GM21367 (cell line): Measurements from ENCODE around the gene SPECC1L.
A peak's percentile ranks its signal among the peaks of the same experiment; 100 is the strongest.

Source experiments
- ATAC-seq: cut with Tn5 transposase; IDR thresholded peaks from one replicate; pipeline ENCODE4 v1.9.1; 2021; ENCODE audit not compliant: unreplicated experiment

Gene SPECC1L

DNA sequence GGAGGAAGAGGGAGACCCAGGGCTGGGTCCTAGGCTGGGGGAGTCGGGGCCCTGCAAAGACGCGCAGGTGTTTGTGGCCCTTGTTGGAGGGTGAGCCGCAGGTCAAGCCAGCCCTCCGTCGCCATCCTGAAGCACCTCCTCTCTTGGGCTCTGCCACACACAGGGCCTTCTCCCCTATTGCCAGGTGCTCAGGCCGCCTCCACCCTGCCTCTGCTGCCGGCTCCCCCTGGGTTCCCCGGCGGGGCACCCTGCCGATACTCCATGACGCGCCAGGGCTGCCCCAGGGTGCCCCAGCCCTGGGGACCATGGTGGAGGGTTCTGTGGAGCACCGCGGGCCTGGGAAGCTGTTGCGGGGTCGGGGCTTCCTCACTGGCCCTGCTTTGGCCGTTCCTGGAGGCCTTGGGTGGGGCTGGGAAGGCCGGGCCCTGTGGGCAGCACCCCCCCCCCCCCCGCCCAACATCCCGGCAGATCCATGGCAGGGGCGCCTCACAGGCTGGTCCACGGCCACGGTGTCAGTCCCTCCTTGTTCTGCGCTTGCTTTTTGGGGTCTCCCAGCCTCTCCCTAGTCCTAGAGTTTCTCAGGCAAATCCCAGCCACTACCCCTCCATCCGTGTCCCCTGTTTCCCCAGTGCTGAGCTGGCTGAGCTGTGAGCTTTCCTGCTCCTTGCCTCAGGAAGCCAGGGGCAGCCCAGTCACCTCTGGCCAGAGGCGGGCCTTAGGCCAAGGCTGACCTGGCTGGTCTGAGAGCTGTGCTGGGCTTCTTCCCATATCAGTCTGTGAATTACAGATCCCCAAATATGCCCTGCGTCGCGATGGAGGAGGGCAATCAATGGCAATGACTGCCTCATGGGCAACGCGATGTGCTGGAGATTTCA lies 154.5 kb downstream of the SPECC1L start:
- ATAC-seq = no peak

DNA sequence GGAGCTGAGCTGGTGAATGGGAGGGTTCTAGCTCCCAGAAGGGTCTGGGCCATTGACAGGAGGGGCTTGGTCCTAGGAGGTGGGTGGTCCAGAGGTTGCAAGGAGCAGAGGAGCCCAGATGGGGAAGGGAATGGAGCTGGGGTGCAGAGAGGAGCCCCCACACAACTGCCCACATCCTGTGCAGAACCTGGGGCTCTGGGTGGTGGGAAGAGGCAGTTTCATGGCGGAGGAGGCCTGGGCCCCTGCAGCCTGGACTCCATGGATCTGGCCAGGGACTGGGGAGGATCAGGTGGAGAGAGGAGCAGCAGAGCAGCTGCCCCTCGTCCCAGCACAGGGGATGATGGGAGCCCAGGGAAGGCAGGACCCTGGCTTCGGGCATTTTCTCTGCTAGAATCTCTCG lies 155.8 kb downstream of the SPECC1L start:
- ATAC-seq = no peak

DNA sequence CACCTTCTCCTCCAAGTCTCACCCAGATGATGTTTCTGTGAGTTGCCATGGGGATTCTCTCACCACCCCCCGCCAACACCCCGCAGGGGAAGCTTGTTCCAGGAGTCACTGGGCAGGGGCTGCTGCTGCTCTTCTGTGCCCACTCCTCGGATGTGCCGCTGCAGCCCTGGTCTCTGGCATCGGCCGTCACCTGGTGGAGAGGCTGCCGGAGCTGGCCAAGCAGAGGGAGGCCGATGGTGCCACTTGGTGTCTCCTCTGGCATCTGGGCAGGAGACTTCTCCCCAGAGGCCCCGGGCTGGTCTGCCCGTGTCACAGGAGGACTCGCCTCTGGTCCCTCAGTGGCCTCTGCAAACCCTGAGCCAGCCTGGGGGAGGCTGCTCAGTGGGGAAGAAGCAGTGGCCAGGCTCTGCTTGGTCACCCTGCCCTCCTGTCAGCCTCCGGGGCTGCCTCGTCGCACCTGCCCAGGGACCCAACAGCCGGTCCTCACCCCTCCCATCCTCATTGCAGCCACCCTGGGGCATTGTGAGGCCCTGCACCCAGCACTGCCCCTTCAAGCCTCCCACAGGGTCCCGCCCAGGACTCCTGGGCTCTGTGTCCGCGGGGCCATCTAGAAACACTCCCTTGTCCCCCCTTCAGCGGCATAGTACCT lies 156.3 kb downstream of the SPECC1L start:
- no peak for ATAC-seq

GRCh38 chr22:24427500-24428164 lies 157.0 kb downstream of the SPECC1L start, which contains the start of gene ADORA2A:
Gene ADORA2A, plus strand, starts transcription at chr22:24427599. Its CDS starts 5,806 bp downstream, at chr22:24433405.
- no peak for ATAC-seq

- no peak for ATAC-seq
Observed at GRCh38 chr22:24428751-24429410, 158.2 kb downstream of the SPECC1L start.

DNA sequence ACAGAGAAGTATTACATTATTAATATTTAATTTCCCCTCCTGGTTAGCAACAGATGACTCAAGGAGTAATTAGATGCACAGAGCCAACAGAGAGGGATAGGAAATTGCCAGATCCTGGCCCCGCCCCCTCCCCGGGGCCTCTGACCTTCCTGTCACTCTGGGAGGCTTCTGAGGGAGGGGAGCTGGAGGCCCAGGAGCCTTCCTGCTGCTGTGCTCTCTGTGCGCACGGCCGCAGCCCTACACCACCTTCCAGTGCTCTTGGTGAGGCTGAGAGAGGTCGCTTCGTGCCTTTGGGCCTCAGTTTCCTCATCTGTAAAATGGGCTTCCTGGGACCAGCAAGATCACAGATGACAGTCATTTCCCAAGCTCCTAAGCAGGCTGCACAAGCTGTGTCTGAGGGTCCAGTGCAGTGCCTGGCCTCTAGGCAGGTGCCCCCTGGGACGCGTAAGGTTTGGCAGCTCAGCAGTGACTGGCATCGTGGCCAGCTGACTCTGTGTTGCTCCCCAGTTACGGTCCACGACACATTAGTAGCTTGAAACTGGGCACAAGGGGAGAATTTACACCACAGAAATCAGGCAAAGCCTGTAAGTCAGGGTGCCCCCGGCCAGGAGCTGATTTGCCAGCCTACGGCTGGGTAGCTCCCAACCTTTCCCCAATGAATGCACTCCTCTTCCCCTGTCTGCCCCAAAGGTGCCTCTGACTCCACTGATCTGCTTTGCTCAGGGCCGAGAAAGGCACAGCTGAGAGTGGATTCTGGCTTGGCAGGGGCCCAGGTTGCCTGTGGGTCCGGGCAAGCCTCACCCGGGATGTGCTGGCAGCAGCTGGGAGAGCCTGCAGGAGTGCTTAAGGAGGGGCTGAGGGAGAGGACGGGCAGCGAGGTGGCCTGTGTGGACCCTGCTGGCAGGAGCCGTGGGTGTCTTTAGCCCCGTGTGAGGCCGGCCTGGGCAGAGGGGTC lies 159.1 kb downstream of the SPECC1L start:
- no peak for ATAC-seq

DNA sequence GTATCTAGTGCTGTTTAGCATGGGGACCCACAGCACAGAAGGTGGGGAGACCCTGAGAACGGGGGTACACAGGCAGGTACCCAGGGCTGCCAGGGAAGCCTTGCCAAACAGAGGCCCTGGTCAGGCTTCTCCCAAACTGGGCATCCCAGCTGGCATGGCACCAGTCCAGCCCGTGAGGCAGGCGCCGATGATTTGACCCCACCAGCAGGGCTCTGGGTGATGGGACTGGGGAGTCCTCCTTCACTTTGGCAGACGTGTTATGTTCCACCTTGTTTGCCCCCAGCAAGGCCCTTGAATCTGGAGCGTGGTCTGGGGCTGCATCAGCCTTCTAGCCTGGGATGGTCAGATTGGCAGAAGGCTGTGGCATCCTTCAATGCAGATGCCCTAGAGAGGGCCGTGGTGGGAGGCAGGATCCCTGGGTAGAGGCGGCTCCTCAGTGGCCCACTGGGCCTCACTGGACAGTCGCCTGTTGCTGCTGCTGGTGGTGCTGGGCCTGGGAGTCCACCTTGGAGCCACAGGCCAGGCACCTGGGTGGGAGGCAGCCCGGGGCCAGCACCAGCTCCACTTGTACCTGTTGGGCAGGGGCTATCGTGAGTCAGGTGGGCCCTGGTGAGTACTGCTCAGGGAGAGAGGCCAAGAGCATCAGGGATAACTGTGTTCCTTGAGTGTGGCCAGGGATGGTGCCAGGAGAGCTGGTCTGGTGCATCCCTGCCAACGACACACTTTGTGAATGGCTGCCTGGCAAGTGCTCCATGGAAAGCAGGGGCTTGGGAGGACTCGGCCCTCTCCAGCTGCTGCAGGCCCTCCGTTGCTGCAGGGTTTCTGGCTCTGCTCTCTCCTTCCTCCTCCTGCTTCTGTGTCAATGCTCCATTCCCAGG lies 160.0 kb downstream of the SPECC1L start:
- ATAC-seq = no peak

DNA sequence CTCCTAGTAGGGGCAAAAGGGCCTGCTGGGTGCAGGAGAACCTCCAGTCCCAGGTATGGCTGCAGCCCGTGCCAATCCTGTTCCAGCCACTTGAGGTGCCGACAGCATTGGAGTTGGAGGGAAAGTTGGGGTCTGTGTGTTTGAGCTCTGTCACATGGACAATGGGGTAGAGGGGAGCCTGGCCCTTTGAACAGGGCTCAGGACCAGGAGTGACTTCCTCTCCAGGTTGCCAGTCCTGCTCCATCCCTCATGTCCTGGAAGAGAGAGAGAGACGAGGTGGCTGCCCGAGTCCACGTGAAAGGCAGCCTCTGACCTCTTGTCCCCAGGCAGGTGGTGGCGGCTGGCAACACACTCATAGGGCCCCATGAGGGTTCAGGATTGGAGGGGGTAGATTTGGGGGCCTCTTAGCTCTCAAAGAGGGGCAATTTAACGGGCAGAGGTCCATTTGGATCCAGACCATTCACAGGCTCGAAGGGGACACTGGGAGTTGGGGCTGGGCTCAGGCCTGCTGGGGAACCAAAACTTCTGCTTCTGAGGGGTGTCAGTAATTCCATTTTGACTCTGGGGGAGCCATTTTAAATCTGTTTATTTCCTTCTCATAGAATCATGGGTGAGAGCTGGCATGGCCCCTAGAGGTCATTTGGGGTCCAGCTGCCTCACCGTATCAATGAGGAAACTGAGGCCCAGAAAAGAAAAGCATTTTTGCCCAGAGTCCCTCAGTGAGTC lies 160.8 kb downstream of the SPECC1L start:
- no peak for ATAC-seq

GRCh38 chr22:24432059-24432853 lies 161.6 kb downstream of the SPECC1L start:
- no peak for ATAC-seq

DNA sequence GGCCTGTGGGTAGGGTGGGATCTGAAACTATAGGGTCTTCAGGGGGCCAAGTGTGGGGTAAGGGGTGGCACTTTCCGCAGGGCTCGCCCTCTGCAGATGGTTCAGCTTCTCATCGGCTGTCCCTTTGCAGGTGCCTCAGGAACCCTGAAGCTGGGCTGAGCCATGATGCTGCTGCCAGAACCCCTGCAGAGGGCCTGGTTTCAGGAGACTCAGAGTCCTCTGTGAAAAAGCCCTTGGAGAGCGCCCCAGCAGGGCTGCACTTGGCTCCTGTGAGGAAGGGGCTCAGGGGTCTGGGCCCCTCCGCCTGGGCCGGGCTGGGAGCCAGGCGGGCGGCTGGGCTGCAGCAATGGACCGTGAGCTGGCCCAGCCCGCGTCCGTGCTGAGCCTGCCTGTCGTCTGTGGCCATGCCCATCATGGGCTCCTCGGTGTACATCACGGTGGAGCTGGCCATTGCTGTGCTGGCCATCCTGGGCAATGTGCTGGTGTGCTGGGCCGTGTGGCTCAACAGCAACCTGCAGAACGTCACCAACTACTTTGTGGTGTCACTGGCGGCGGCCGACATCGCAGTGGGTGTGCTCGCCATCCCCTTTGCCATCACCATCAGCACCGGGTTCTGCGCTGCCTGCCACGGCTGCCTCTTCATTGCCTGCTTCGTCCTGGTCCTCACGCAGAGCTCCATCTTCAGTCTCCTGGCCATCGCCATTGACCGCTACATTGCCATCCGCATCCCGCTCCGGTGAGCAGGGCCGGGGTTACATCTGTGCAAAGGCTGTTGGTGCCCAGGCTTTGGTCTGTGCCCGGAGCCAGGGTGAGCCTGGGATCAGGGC lies 162.6 kb downstream of the SPECC1L start:
- no peak for ATAC-seq

DNA sequence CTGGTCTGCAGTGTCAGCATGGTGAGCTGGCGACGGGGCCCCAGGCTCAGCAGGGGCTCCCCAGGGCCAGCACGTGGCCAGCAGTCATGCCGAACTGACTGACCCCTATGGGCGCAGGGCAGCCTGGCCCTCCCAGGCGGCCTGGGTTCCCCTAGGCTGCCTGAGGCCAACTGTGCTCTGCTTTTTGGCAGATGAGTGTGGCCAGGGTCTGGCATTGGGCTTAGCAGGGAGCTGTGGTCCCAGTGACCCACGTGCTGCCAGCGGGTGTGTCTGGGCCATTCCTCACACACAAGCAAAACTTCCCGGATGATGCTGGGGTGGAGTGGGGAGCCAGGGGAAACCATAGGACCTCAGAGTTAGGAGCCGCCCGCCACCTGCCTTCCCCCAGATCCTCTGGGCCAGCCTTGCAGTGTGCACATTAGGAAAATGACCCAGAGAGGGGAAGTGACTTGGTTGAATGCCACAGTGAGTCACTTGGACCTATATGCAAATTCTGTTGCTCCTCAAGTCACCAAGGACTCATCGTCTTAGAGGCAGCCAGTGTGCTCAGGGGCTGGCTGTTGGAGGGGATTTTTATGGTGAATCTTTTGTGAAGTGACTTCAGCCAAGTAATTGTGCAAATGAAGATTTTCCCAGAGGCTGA lies 163.3 kb downstream of the SPECC1L start:
- peak; percentile 56 for ATAC-seq

GRCh38 chr22:24434471-24435322 lies 164.1 kb downstream of the SPECC1L start:
- ATAC-seq = peak; percentile 38

GRCh38 chr22:24435323-24435645 lies 164.7 kb downstream of the SPECC1L start:
- ATAC-seq = no peak

DNA sequence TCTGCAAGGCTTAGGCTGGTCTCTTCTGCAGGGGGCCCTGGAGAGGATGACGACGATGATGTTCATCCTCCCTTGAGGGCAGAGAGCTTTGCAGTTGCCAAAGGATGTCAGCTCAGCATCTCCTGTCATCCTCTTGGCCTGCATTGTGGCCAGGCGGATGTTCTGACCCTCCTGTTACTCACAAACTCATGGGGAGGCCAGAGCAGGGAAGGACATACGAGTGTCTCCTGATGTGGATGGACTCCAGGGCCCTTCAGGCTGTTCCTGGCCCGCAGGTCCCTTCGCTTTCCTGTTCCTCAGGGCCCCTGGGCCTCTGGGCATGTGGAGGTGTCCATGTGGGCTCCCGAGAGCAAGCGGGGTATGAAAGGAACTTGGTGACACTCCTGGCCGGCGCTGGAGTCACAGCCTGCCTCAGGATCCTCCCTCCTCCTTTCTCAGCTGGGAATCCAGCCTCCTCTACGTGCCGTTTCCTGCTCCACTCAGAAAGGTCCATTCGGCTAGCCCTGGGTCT lies 165.3 kb downstream of the SPECC1L start:
- ATAC-seq = no peak

DNA sequence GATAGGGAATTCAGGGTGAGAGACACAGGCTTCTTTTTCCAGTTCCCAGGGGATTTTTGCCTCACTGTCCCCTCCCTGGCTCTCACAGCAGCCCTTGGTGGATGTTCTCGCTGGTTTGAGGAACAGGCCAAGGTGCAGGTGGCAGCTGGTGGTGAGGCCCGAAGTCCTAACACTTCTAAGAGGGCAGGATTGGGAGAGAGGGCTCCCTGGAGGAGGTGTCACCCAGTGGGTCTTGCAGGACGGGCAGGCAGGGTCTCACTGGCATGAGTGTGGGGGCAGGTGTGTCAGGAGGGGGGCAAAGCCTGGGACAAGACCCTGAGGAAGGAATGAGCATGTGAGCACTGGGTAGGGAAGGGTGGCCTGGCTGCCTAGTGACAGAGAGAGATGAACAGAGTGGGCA lies 165.9 kb downstream of the SPECC1L start:
- no peak for ATAC-seq
